Measurements from ENCODE around the gene CACNA1E.
"Not testable (repeated sequence)": the region's sequence is repeated elsewhere in the genome, so short reads cannot be mapped to it uniquely, and the experiment has no call there.

The CACNA1E gene

GRCh38 chr1:181816608-181817007 is 333.3 kb downstream of the CACNA1E start:
- DNase-seq (ENCODE audit: low spot score): no peak

GRCh38 chr1:181817091-181817490 is 333.8 kb downstream of the CACNA1E start:
- DNase-seq (ENCODE audit: low spot score): no peak

DNA sequence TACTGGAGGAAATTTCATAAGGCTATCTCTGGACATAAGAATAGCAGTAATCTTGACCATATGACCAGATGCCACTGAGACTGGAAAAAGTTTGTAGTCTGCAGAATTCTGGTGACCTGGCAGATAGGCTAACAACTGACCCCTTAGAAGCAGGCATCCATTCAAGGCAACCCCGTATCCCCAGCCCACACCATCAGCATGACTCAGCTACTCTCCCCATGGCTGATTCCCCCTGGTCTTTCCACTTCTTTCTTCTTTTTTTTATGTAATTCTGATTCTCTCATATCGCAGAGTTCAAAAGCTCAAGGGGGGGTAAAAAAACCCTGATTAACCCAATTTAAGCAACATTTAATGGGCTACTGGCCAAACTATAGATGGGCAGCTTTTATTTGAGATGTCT is 335.1 kb downstream of the CACNA1E start:
- no peak for DNase-seq (ENCODE audit: low spot score)

- DNase-seq (ENCODE audit: low spot score): no peak
These were observed 335.6 kb downstream of the CACNA1E start for GRCh38 chr1:181818943-181819342.

DNA sequence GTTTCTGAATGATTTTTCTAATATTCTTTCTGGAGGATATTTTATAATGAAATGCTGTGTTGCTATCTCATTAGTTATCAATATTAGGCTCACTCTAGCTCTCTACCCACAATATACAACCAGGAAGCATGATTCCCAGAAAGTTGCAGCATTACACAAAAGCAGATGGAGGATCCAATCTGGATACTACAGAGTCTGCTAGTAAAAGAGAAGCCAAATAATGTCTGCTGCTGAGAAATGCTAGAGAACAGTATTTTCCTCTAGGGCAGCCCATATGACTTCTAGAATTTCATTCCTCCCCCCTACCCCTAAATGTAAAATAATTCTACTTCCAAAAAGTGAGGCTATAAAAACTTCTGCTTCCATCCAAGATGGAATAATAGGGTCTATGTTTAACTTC is 338.4 kb downstream of the CACNA1E start:
- DNase-seq (ENCODE audit: low spot score): no peak

- not testable (repeated sequence) for DNase-seq (ENCODE audit: low spot score)
These were observed 349.0 kb downstream of the CACNA1E start for GRCh38 chr1:181832173-181832880.

- no peak for DNase-seq (ENCODE audit: low spot score)
These were observed 362.8 kb downstream of the CACNA1E start for GRCh38 chr1:181846001-181846645.

DNA sequence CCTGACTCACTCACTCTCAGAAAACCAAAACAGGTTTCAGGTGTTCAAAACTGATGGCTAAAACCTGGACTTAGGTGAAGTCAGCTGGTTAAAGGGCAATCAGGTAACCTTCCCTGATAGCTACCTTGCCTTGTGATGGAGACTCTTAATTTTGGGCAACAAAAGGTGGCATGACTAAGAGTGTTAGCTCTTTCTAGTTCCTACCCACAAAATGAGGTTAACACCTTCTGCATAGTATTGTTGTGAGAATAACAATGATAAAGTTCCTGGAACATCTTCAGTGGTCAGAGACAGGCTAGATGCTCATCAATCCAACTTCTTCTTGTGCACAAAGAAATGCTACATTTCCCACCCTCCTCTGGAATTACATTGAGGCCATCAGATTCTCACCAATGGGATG is 363.4 kb downstream of the CACNA1E start:
- no peak for DNase-seq (ENCODE audit: low spot score)

- no peak for DNase-seq (ENCODE audit: low spot score)
These were observed 365.8 kb downstream of the CACNA1E start for GRCh38 chr1:181849071-181849470.

DNA sequence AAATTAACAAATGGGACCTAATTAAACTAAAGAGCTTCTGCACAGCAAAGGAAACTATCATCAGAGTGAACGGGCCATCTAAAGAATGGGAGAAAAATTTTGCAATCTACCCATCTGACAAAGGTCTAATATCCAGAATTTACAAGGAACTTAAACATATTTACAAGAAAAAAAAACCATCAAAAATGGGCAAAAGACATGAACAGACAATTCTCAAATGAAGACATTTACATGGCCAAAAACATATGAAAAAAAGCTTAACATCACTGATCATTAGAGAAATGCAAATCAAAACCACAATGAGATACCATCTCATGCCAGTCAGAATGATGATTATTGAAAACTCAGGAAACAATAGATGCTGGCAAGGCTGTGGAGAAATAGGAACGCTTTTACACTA is 370.9 kb downstream of the CACNA1E start:
- not testable (repeated sequence) for DNase-seq (ENCODE audit: low spot score)

DNA sequence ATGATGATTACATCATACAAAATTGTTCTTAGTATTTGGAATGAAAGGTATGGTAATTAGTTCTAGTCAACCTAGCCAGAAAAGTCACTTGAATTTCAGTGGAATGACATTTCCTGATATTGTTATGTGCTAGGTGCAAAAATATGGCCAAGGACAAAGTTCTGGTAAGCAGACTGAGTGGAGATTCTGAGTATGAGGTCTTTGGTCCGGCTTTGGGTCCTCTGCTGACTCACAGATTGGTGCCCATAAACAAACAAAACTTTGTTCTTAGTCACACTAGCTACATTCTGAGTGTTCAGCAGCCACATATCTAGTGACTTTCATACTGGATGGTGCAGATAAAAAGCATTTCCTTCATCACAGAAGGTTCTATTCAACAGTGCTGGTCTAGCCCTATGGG is 372.1 kb downstream of the CACNA1E start:
- DNase-seq (ENCODE audit: low spot score): no peak
